Heart right ventricle (tissue), 16 donors: Measurements from ENCODE around the gene YES1. TPM values are rescaled to one million over a fixed set of nuclear protein-coding genes. Genes with fewer than 3 reads are reported as not detected.

ENCODE experiments used
- ATAC-seq, 8 donors: fragments of 200-7000 bp; cut with Tn5 transposase; one replicate each; pipeline ENCODE4 v1.9.1; 2020; ENCODE audit warnings: mild to moderate bottlenecking in 8 of 8, moderate library complexity in 8 of 8, moderate number of reproducible peaks in 1 of 8
- DNase-seq, 2 donors: peaks; one replicate each; pipeline ENCODE4 v3.0.0-alpha.2; 2020
- H3K27ac ChIP-seq, 10 donors: fragments of 200-600 bp; sonication (generic) in 2 of 10; one replicate each; pipeline versions ENCODE4 v1.5.0 to v1.8.0; 2020 to 2022; ENCODE audit warnings: mild to moderate bottlenecking in 3 of 10
- H3K27me3 ChIP-seq, 7 donors: fragments of 200-600 bp; one replicate each; pipeline ENCODE4 v1.8.0; 2021 to 2022; ENCODE audit warnings: mild to moderate bottlenecking in 2 of 7
- H3K36me3 ChIP-seq, 9 donors: fragments of 200-600 bp; sonication (generic) in 1 of 9; one replicate each; pipeline versions ENCODE4 v1.5.0 to v1.8.0; 2020 to 2022; ENCODE audit warnings: mild to moderate bottlenecking in 2 of 9
- H3K4me1 ChIP-seq, 9 donors: fragments of 200-600 bp; sonication (generic) in 1 of 9; one replicate each; pipeline versions ENCODE4 v1.5.0 to v1.8.0; 2020 to 2022; ENCODE audit warnings: mild to moderate bottlenecking in 4 of 9
- H3K4me3 ChIP-seq, 10 donors: fragments of 200-600 bp; sonication (generic) in 2 of 10; one replicate each; pipeline versions ENCODE4 v1.5.0 to v1.8.0; 2020 to 2022; ENCODE audit warnings: mild to moderate bottlenecking in 7 of 10, moderate library complexity in 2 of 10
- H3K9me3 ChIP-seq, 11 donors: fragments of 200-600 bp in 10 of 11; sonication (generic) in 2 of 11; one replicate each; pipeline versions ENCODE4 v1.5.0 to v1.8.0; 2013 to 2022; ENCODE audit warnings: mild to moderate bottlenecking in 2 of 11, control low read depth in 1 of 11, moderate library complexity in 1 of 11
- whole genome bisulfite sequencing, 2 donors: extraction: QIAGEN DNeasy Blood & Tissue Kit; methylation state at CpG; one replicate each; pipeline ENCODE4 v1.1.7; 2013; ENCODE audit warnings: inconsistent platforms in 1 of 2; 5-methylcytosine and 5-hydroxymethylcytosine counted together
- intact Hi-C, 10 donors: fragments of 100-400 bp; cut with DNase I; formaldehyde crosslinking; loops; one replicate each; pipeline versions ENCODE4 v1.11.1 to v1.14.2; 2022
- polyA plus RNA-seq, 2 donors: library from polyadenylated mRNA; stranded (reverse); fragments of 200-250 nt; gene quantifications; one replicate each; pipeline ENCODE4 v1.2.3, GENCODE V29; 2013
- total RNA-seq, 10 donors: library from RNA; stranded (reverse); fragmentation: NEBNext Ultra II Directional in 3 of 10; extraction: Animal tissue kit (Norgen Biotek cat#: 25700) in 3 of 10; gene quantifications; one replicate each; pipeline versions ENCODE4 v1.2.1 to v1.2.4, GENCODE V29; 2021 to 2023
- TF ChIP-seq, protein P1 (sequence below), 9 donors: fragments of 200-600 bp; sonication (generic) in 2 of 9; IDR thresholded peaks; one replicate each; pipeline versions ENCODE4 v1.5.0 to v1.8.0; 2021 to 2022; ENCODE audit warnings: antibody characterized with exemption in 9 of 9, mild to moderate bottlenecking in 5 of 9, moderate library complexity in 1 of 9
- donor health status: Arrhythmogenic right ventricular cardiomyopathy.
- donor health status: ischemic (EF 13 %, LVEDD 7.1; RV severe dilation, severe dysfunction).
- donor health status: healthy with polysubstance abuse.
- donor health status: DM: no; HTN: yes; CAD: no.
- donor health status: DM: no; HTN: no; CAD: no.
- donor health status: ischemic (EF 25% LVEDD 6.9; RV normal size, moderate dysfunction).
- donor health status: ischemic (EF 25% LVEDD 5.7; RV mildly dilated, moderate dysfunction).
- donor health status: healthy.
- donor health status: DM: yes; HTN: yes; CAD: no.
- donor health status: Ischemic cardiomyopathy.
- donor health status: ischemic (EF 35%, LVEDD 5.7; RV mildly dilated, moderate dysfunction).
- donor health status: nonischemic (EF 11% LVEDD 7.7; RV severe dilation, severe dysfunction).
- donor health status: DM: yes; HTN: yes; CAD: no.
- donor health status: PGD.
- donor health status: ischemic (EF 29% LVEDD 5.4; RV normal size, mild dysfunction).
- donor health status: nonischemic (EF 23%, LVEDD 6.1; RV moderate dilation, normal function).

Gene YES1
- total and polyA plus RNA-seq, 12 donors, result 10.3 to 31.5 (median 21.7) TPM

- DNase-seq (no peak), ATAC-seq (no peak)
- H3K9me3 ChIP-seq, result no peaks in the 10 kb centered on the region
- WGBS, 2 donors, result 91 to 95% methylated on average over 1 of the region's 1 CpG
- no peaks in the 10 kb centered on the region for H3K4me1 ChIP-seq
- intact Hi-C loops, result no loop called here
- no peaks in the 10 kb centered on the region for H3K27me3 ChIP-seq
- peaks cover 0 to 65% (median 8%) of the 10 kb centered on the region in 9 donors for H3K36me3 ChIP-seq
- H3K27ac ChIP-seq, result no peak overlapping the region
- H3K4me3 ChIP-seq, result no peak overlapping the region
- TF ChIP-seq, protein P1, sequence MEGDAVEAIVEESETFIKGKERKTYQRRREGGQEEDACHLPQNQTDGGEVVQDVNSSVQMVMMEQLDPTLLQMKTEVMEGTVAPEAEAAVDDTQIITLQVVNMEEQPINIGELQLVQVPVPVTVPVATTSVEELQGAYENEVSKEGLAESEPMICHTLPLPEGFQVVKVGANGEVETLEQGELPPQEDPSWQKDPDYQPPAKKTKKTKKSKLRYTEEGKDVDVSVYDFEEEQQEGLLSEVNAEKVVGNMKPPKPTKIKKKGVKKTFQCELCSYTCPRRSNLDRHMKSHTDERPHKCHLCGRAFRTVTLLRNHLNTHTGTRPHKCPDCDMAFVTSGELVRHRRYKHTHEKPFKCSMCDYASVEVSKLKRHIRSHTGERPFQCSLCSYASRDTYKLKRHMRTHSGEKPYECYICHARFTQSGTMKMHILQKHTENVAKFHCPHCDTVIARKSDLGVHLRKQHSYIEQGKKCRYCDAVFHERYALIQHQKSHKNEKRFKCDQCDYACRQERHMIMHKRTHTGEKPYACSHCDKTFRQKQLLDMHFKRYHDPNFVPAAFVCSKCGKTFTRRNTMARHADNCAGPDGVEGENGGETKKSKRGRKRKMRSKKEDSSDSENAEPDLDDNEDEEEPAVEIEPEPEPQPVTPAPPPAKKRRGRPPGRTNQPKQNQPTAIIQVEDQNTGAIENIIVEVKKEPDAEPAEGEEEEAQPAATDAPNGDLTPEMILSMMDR (IDR thresholded peaks at IDR 0.05), result no peak
Observed at GRCh38 chr18:723541-724080, 88.4 kb downstream of the YES1 start.

DNA sequence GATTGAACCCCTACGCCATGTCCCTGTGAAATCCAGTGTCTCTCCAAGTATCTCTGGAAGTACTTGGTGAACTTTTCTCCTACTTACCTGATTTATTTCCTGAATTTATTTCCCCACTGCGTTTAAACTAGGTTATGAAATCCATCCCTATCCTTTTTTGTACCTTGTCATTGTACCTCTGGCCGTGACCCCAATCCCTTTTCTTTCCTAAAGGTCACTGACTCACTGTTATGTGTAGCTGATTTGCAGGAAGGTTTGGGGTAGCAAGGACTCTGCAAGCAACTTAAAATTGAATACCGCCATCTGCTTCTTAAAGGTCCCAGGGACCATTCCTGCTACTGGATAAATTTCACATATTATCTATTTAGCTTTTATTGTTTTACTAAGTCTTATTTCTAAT is 95.0 kb downstream of the YES1 start:
- Histone ChIP-seq H3K4me3 (no peak overlapping the region), H3K27ac (no peak overlapping the region), H3K9me3 (peaks cover 0 to 24% (median 5%) of the 10 kb centered on the region in 11 donors), H3K4me1 (peaks cover 0 to under 1% (median 0%) of the 10 kb centered on the region in 9 donors), H3K36me3 (peaks cover 0 to 7% (median 0%) of the 10 kb centered on the region in 9 donors), H3K27me3 (no peaks in the 10 kb centered on the region)
- WGBS, 2 donors, result 90 to 94% methylated on average over 4 of the region's 4 CpGs
- TF ChIP-seq, protein P1 (IDR thresholded peaks at IDR 0.05), result no peak
- ATAC-seq (no peak), DNase-seq (no peak)
- intact Hi-C loops, result no loop called here

GRCh38 chr18:715626-716025 is 96.4 kb downstream of the YES1 start:
- H3K27me3 ChIP-seq, result no peaks in the 10 kb centered on the region
- intact Hi-C loops, result loop anchor here in 1 of 10 donors (2.0 kb wide), 1 partner anchor 63 kb away; no protein-coding TSS in a partner anchor
- peaks cover 0 to 24% (median 5%) of the 10 kb centered on the region in 11 donors for H3K9me3 ChIP-seq
- TF ChIP-seq, protein P1 (IDR thresholded peaks at IDR 0.05), result no peak
- peaks cover 0 to 7% (median 0%) of the 10 kb centered on the region in 9 donors for H3K36me3 ChIP-seq
- no peak for ATAC-seq
- H3K4me1 ChIP-seq, result peaks cover 0 to 12% (median 10%) of the 10 kb centered on the region in 9 donors
- no peak overlapping the region for H3K27ac ChIP-seq
- DNase-seq, result no peak
- no peak overlapping the region for H3K4me3 ChIP-seq
- 86 to 88% methylated on average over 1 of the region's 1 CpG for WGBS, 2 donors

DNA sequence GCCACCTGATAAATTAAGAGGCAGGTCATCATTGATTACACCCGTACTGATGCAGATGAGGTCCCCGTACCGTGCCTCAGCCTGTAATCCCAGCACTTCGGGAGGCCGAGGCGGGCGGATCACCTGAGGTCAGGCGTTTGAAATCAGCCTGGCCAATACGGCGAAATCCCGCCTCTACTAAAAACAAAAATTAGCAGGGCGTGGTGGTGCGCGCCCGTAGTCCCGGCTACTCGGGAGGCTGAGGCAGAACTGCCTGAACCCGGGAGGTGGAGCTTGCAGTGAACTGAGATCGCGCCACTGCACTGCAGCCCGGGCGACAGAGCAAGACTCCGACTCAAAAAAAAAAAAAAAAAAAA is 98.9 kb downstream of the YES1 start:
- ATAC-seq (no peak), DNase-seq (no peak)
- intact Hi-C loops, result no loop called here
- H3K9me3 ChIP-seq, result peaks cover 0 to 24% (median 5%) of the 10 kb centered on the region in 11 donors
- H3K36me3 ChIP-seq, result peaks cover 0 to 9% (median 0%) of the 10 kb centered on the region in 9 donors
- WGBS, 2 donors, result 81 to 86% methylated on average over 23 of the region's 23 CpGs
- peak overlapping the region in 8 of 10 donors; percentile 57 to 81 (median 72) for H3K27ac ChIP-seq
- TF ChIP-seq, protein P1 (IDR thresholded peaks at IDR 0.05), result no peak
- peak overlapping the region in 9 of 10 donors; percentile 46 to 77 (median 69) for H3K4me3 ChIP-seq
- peaks cover 0 to 23% (median 13%) of the 10 kb centered on the region in 9 donors for H3K4me1 ChIP-seq
- H3K27me3 ChIP-seq, result no peaks in the 10 kb centered on the region
